Measurements from ENCODE around the gene CDHR2. TPM values are rescaled to one million over a fixed set of nuclear protein-coding genes. Genes with fewer than 3 reads are reported as not detected.
"Not testable (repeated sequence)": the region's sequence is repeated elsewhere in the genome, so short reads cannot be mapped to it uniquely, and the experiment has no call there.

CDHR2 gene
- total RNA-seq, 2 donors from 2014 or later: 0.29 TPM

DNA sequence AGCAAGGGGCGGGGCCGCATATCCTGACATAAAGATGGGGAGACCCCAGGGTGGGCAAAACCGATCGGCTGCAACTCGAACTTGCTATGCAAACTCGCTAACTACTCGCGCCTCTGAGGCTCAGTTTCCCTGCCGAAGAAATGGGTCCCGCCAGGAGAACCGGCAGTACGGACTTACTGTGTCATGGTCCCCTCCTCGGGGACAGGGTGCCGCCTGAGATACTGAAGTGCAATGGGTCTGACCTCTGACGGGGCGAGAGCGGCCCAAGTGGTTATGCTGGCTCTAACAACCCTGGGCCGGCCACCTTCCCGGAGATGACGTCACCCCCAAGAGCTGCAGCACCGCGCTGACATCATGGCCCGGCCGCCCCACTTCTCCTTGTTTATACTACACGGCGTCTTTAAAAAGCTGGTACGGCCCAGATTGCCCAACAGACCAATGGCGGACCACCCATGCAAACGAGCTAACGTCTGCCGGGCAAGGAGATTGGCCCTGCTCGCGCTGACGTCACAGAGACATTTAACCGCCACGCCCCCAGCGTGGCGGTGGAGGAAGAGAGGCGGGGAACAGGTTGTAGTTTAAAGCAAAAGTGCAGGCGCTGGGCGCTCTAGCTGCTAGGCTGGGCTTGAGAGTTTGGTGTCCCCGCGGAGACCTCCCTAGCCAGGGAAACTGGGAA is 11.4 kb upstream of the CDHR2 start:
- intact Hi-C loops (cut with DNase I): no loop called here
- peak; percentile 99 for DNase-seq
- ATAC-seq: peak; percentile 86 to 91

DNA sequence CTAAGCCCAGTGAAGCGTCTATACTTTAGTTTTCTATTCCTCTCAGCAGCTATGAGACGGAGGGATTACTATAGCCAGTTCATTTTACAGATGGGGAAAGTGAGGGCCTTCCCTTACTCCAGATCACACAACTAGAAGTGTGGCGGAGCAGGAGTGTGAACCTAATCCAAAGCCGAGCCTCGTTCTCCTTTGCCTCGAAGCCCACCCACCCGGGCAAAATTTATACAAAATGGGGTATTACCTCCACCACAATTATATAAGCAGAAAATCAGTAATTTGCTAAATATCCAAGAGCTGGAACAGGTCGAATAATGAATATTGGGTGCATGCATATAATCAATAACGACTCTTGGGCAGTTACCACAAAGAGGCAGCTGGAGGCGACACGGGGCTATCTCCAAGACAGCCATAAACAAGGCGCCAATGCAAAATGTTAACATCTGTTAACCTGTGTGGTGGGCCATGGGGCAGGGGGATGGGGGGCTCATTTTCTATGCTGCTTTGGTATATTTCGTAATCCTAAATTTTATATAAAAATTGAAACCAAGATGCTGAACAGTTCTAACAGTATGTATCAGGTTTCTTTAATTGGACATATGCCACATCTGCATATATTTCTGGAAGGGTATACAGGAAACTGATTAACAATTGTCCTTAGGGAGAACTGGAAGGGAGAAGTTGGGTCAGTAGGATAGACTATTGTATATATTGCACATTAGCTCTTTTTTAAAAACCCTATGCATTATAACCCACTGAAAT is 10.7 kb upstream of the CDHR2 start:
- intact Hi-C loops (cut with DNase I): no loop called here
- ATAC-seq: no peak
- no peak for DNase-seq

GRCh38 chr5:176538989-176539384 is 10.2 kb upstream of the CDHR2 start:
- intact Hi-C loops (cut with DNase I): no loop called here
- no peak for DNase-seq
- ATAC-seq: no peak

- intact Hi-C loops (cut with DNase I): loop anchor here in 1 of 2 donors (5.0 kb wide), 1 partner anchor 123 kb away; the partner anchor contains the start of gene CLTB
- no peak for ATAC-seq
- DNase-seq: no peak
Measured at GRCh38 chr5:176540476-176540899, 8.7 kb upstream of the CDHR2 start.

DNA sequence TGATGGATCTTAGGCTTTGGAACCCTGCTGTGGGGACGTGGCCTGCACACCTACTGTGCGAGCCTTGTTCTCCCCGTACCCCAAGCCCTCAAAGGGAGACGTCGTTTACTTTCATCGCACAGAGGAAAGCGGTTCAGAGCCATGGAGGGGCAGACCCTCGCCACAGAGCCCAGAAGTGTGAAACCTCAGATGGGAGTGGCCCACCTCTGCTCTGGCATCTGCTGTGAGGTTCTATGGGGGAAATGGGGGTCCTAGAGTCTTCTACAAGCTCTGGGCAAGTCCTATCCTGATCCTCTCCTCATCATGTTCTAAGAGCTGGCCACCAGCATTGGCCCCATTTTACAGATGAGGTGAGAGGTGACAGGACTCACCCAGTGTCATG is 8.2 kb upstream of the CDHR2 start:
- ATAC-seq: no peak
- intact Hi-C loops (cut with DNase I): loop anchor here in 1 of 2 donors (5.0 kb wide), 1 partner anchor 124 kb away; the partner anchor contains the start of gene CLTB
- DNase-seq: no peak

GRCh38 chr5:176541338-176542134 is 7.6 kb upstream of the CDHR2 start:
- intact Hi-C loops (cut with DNase I): loop anchor here in 1 of 2 donors (5.0 kb wide), 1 partner anchor 124 kb away; the partner anchor contains the start of gene CLTB
- no peak for ATAC-seq
- DNase-seq: peak; percentile 78

DNA sequence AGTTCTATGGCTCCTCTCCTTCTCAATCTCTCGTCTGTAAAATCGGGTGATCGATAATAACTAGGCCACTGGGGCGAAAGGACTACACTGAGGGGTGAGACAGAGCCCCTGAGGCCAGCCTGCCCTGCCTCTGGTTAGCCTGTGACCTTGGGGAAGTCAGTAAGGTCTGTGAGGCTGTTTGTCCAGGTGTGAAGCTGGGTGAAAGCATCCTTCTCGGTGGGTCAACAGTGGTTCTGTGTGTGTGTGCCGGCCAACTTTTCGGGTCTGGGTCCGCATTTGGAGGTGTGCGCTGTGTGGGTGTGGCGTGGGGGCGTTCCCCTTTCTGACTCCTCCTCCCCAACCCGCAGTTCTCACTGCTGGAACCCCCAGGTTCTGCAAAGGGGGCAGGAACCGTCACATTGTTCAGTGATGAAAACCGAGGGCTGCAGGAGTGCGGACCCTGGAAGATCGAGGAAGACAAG is 7.0 kb upstream of the CDHR2 start:
- intact Hi-C loops (cut with DNase I): loop anchor here in 1 of 2 donors (5.0 kb wide), 1 partner anchor 125 kb away; the partner anchor contains the start of gene CLTB
- DNase-seq (peak; percentile 42), ATAC-seq (no peak)

GRCh38 chr5:176542596-176543427 is 6.3 kb upstream of the CDHR2 start:
- DNase-seq (peak; percentile 38), ATAC-seq (peak; percentile 25 to 48)
- intact Hi-C loops (cut with DNase I): loop anchor here in 1 of 2 donors (5.0 kb wide), 1 partner anchor 126 kb away; the partner anchor contains the start of gene CLTB

DNA sequence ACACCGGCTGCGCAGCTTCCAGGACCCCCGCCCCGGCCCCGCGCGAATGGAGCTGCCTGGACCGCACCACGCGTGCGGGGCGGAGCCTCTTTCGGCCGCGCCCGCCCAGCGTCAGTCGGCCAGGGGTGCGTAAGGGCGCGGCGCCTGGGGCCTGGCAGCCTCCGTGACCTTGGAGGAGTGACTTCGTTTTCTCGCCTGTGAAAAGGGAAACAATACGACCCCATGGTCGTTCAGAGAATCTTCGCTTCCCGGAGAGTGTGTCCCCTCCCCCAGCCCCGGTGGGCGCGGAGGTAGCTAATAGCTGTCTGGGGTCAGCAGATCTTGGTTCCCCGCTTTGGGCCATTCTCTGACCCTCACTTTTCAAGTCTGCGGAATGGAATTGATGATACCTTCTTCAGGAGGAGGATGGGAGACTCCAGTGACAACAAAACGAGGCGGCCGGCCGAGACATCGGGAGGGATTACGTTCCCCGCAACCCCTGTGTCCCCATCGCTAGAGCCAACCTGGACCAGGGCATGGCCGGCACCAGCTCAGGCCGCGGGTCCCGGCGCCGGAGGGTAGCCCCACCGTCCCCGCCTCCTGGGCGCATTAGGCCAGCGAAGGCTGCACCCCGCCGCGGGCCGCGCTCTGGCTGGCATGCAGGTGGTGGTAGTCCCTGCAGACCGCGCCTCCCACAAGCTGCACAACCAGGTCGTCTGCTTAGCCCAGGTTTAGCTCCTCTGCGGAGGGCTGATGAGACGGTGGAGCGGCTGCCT is 5.5 kb upstream of the CDHR2 start:
- peak; percentile 90 to 91 for ATAC-seq
- peak; percentile 80 for DNase-seq
- intact Hi-C loops (cut with DNase I): loop anchor here in 1 of 2 donors (5.0 kb wide), 1 partner anchor 126 kb away; the partner anchor contains the start of gene CLTB

DNA sequence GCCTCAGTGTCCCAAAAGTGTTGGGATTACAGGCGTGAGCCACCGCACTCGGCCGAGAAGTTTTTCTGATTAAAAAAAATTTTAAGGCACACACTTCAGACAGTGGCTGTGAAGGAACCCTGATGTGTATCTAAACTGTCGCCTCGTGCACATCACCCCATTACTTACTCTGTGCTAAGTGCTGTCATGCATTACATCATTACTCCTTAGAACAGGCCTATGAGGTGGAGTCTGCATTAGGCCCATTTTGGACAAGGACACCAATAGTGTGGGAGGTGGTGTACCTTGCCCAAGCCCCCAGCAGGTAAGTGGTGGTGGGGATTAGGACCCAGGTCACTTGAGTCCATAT is 3.8 kb upstream of the CDHR2 start:
- DNase-seq (no peak), ATAC-seq (no peak)
- intact Hi-C loops (cut with DNase I): no loop called here

- ATAC-seq (no peak), DNase-seq (no peak)
- intact Hi-C loops (cut with DNase I): no loop called here
Measured at GRCh38 chr5:176545737-176546509, 3.2 kb upstream of the CDHR2 start.

DNA sequence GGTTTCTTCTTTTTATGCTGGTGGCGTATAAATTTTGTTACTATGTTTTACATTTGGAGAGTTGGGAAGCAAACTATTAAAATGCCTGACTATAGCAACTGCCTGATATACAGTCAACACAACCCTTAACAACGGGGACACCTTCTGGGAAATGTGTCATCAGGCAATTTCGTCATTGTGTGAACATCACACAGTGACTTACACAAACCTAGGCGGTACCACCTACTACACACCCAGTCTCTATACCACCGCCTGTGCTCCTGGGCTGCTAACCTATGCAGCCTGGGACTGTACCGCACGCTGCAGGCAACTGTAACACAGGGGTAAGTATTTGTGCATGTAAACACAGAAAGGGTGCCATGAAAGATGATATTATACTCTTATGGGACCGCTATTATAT is 1.3 kb upstream of the CDHR2 start:
- DNase-seq (no peak), ATAC-seq (no peak)
- intact Hi-C loops (cut with DNase I): no loop called here

DNA sequence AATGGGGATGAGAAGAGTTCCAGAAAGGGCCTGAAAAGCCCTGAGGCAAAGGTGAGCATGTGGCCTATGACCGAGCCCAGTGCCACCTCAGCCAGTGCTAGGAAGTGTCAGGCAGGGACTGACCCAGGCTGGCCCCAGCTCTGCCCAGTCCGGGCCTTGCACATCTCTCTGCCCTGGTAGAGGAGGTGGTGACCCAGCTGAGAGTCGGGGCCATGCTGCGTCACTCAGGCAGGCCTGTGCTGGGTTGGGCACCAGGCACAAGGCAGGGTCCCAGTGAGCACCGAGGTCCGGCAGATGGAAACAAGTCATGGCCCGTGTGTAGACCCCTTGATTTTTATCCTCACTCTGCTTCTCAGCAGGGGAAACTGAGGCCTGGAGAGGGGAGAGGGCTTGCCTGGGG is 729 bp downstream of the CDHR2 start:
- ATAC-seq (no peak), DNase-seq (no peak)
- intact Hi-C loops (cut with DNase I): no loop called here

GRCh38 chr5:176550275-176550831 is 1.2 kb downstream of the CDHR2 start:
- intact Hi-C loops (cut with DNase I): no loop called here
- no peak for DNase-seq

GRCh38 chr5:176550937-176551336 is 1.8 kb downstream of the CDHR2 start:
- ATAC-seq; intact Hi-C loops (cut with DNase I): not testable (repeated sequence)

More at GRCh38 chr5:176550275-176550831, 1.2 kb downstream of the CDHR2 start:
- no peak for ATAC-seq

GRCh38 chr5:176552332-176552869 is 3.3 kb downstream of the CDHR2 start:
- ATAC-seq (no peak), DNase-seq (no peak)
- intact Hi-C loops (cut with DNase I): no loop called here

More at GRCh38 chr5:176550937-176551336, 1.8 kb downstream of the CDHR2 start:
- not testable (repeated sequence) for DNase-seq
